ENCODE data around the gene SLC41A2. TPM values are rescaled to one million over a fixed set of nuclear protein-coding genes. Genes with fewer than 3 reads are reported as not detected.

The SLC41A2 gene
- total RNA-seq, 2 experiments from 2014 or later: 5.3 to 16.4 TPM

DNA sequence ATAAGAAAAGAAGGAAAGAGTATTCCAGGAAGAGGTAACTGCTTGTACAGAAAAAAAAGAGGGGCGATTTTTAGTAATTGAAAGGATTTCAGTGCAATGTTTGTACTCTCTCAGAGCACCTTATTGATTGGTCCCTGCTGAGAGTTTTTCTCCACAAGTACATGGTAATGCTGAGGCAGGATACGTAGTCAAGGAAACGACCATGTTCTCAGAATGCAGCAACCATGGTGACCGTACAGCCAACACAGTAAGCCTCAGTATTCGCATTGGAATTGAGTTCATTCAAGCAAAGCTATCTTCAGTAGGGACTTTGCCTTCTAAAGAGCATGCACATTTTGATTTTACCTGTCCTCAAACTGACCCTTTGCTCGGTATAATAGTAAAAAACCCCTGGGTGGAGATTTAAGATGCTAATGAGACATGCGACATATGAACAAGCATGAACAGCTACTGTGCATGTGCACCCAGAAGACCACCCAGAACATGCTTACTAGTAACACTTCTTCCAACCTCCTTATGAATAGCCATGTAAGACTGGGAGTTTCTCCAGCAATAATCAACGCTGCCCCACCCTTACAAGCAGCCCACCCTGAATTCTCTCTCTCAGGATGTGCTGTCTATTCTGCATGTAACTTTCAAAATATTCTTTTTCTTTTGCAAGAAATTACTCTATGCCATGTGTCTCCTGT, 6.2 kb upstream of the SLC41A2 start:
- no peak overlapping the region for H2AFZ ChIP-seq (ENCODE audit: low read length)
- H3K9me2 ChIP-seq (ENCODE audit: insufficient read depth, low read length): no peaks in the 10 kb centered on the region
- H3K9me3 ChIP-seq (ENCODE audit: low read length): no peaks in the 10 kb centered on the region
- ChIA-PET CTCF (ENCODE audit: unreplicated experiment) (no interaction called here), POLR2A (interaction anchor here (0.6 kb wide), 1 partner anchor 19 kb away, joined by 4 read pairs; no protein-coding TSS in a partner anchor)
- H3K36me3 ChIP-seq (ENCODE audit: insufficient read depth, low read length): no peaks in the 10 kb centered on the region
- H3K4me1 ChIP-seq (ENCODE audit: insufficient read depth, low read length, poor library complexity, severe bottlenecking): peaks cover 13% of the 10 kb centered on the region
- TF ChIP-seq, protein P1, sequence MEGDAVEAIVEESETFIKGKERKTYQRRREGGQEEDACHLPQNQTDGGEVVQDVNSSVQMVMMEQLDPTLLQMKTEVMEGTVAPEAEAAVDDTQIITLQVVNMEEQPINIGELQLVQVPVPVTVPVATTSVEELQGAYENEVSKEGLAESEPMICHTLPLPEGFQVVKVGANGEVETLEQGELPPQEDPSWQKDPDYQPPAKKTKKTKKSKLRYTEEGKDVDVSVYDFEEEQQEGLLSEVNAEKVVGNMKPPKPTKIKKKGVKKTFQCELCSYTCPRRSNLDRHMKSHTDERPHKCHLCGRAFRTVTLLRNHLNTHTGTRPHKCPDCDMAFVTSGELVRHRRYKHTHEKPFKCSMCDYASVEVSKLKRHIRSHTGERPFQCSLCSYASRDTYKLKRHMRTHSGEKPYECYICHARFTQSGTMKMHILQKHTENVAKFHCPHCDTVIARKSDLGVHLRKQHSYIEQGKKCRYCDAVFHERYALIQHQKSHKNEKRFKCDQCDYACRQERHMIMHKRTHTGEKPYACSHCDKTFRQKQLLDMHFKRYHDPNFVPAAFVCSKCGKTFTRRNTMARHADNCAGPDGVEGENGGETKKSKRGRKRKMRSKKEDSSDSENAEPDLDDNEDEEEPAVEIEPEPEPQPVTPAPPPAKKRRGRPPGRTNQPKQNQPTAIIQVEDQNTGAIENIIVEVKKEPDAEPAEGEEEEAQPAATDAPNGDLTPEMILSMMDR (conservative IDR thresholded peaks at IDR 0.05; ENCODE audit: low read length): no peak
- no peak for TF ChIP-seq EZH2phosphoT487 (IDR thresholded peaks at IDR 0.05; ENCODE audit: borderline replicate concordance, low read depth, low read length)
- BruUV-seq (replicated peaks): no TSS peak
- no peak overlapping the region for H3K4me3 ChIP-seq (ENCODE audit: low read depth, low read length, poor library complexity, severe bottlenecking)
- no peak for DNase-seq (ENCODE audit: low spot score)
- no peak overlapping the region for H3K4me2 ChIP-seq (ENCODE audit: low read length)
- H3K79me2 ChIP-seq (ENCODE audit: insufficient read depth, low read depth, low read length): no peaks in the 10 kb centered on the region
- no peaks in the 10 kb centered on the region for H4K20me1 ChIP-seq (ENCODE audit: insufficient read depth, low read length)
- intact Hi-C loops (cut with micrococcal nuclease; ENCODE audit: unreplicated experiment): no loop called here
- H3K27ac ChIP-seq (ENCODE audit: low read depth, low read length, poor library complexity, severe bottlenecking): no peak overlapping the region

DNA sequence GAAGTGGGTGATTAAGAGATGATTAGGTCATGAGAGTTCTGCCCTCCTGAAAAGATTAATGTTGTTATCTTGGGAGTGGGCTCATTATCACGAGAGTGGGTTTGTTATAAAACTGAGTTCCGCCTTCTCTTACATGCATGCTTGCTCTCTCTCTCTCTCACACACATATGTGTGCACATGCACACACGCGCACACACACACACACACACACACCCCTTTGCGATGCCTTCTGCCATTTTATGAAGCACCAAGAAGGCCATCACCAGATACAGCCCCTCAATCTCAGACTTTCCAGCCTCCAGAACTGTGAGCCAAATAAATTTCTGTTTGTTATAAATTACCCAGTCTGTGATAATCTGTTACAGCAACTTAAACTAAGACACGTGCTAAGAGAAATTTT, 5.7 kb upstream of the SLC41A2 start:
- ChIA-PET POLR2A (interaction anchor here (0.6 kb wide), 1 partner anchor 50 kb away, joined by 4 read pairs; no protein-coding TSS in a partner anchor), CTCF (ENCODE audit: unreplicated experiment) (no interaction called here)
- Histone ChIP-seq H2AFZ (ENCODE audit: low read length) (no peak overlapping the region), H4K20me1 (ENCODE audit: insufficient read depth, low read length) (no peaks in the 10 kb centered on the region), H3K4me1 (ENCODE audit: insufficient read depth, low read length, poor library complexity, severe bottlenecking) (peaks cover 18% of the 10 kb centered on the region), H3K9me2 (ENCODE audit: insufficient read depth, low read length) (no peaks in the 10 kb centered on the region), H3K9me3 (ENCODE audit: low read length) (no peaks in the 10 kb centered on the region), H3K4me3 (ENCODE audit: low read depth, low read length, poor library complexity, severe bottlenecking) (no peak overlapping the region), H3K79me2 (ENCODE audit: insufficient read depth, low read depth, low read length) (no peaks in the 10 kb centered on the region), H3K36me3 (ENCODE audit: insufficient read depth, low read length) (no peaks in the 10 kb centered on the region), H3K27ac (ENCODE audit: low read depth, low read length, poor library complexity, severe bottlenecking) (no peak overlapping the region), H3K4me2 (ENCODE audit: low read length) (no peak overlapping the region)
- no peak for TF ChIP-seq EZH2phosphoT487 (IDR thresholded peaks at IDR 0.05; ENCODE audit: borderline replicate concordance, low read depth, low read length)
- TF ChIP-seq, protein P1 (conservative IDR thresholded peaks at IDR 0.05; ENCODE audit: low read length): no peak
- intact Hi-C loops (cut with micrococcal nuclease; ENCODE audit: unreplicated experiment): no loop called here
- DNase-seq (ENCODE audit: low spot score): no peak
- BruUV-seq (replicated peaks): no TSS peak

DNA sequence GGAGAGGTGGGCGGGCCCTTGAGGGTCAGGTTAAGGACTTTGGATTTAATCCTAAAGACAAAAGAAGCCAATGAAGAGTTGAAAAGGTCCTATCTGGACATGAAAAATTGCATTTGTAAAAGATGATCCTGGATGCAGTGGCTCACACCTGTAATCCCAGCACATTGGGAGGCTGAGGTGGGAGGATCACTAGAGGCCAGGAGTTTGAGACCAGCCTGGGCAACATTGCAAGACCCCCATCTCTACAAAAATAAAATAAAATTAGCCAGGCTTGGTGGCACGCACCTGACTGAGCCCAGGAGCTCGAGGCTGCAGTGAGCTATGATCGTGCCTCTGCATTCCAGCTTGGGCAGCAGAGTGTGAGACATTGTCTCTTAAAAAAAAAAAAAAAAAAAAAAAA, 2.4 kb upstream of the SLC41A2 start:
- no peaks in the 10 kb centered on the region for H3K36me3 ChIP-seq (ENCODE audit: insufficient read depth, low read length)
- H3K4me2 ChIP-seq (ENCODE audit: low read length): no peak overlapping the region
- no peaks in the 10 kb centered on the region for H3K9me2 ChIP-seq (ENCODE audit: insufficient read depth, low read length)
- no peaks in the 10 kb centered on the region for H3K9me3 ChIP-seq (ENCODE audit: low read length)
- no peak overlapping the region for H3K4me3 ChIP-seq (ENCODE audit: low read depth, low read length, poor library complexity, severe bottlenecking)
- CTCF ChIA-PET (ENCODE audit: unreplicated experiment): interaction anchor here (0.6 kb wide), 1 partner anchor 143 kb away, joined by 3 read pairs; no protein-coding TSS in a partner anchor
- no peak for DNase-seq (ENCODE audit: low spot score)
- no peak overlapping the region for H2AFZ ChIP-seq (ENCODE audit: low read length)
- intact Hi-C loops (cut with micrococcal nuclease; ENCODE audit: unreplicated experiment): no loop called here
- no peak overlapping the region for H3K27ac ChIP-seq (ENCODE audit: low read depth, low read length, poor library complexity, severe bottlenecking)
- peaks cover 22% of the 10 kb centered on the region for H3K4me1 ChIP-seq (ENCODE audit: insufficient read depth, low read length, poor library complexity, severe bottlenecking)
- H3K79me2 ChIP-seq (ENCODE audit: insufficient read depth, low read depth, low read length): 0 out of 2 replicates have a peak, but pooled peaks cover 4% of the 10 kb centered on the region
- BruUV-seq (replicated peaks): no TSS peak
- POLR2A ChIA-PET: interaction anchor here (0.6 to 1.7 kb wide), 5 partner anchors 10 to 552 kb away, joined by 4 to 10 read pairs (median 5); no protein-coding TSS in a partner anchor
- no peaks in the 10 kb centered on the region for H4K20me1 ChIP-seq (ENCODE audit: insufficient read depth, low read length)
- TF ChIP-seq, protein P1 (conservative IDR thresholded peaks at IDR 0.05; ENCODE audit: low read length): no peak
- TF ChIP-seq EZH2phosphoT487 (IDR thresholded peaks at IDR 0.05; ENCODE audit: borderline replicate concordance, low read depth, low read length): no peak
